Bone marrow (tissue), 2 donors: ENCODE measurements around the gene DAG1.
"Not testable (repeated sequence)": the region's sequence is repeated elsewhere in the genome, so short reads cannot be mapped to it uniquely, and the experiment has no call there.

Experiments
- DNase-seq, 2 donors: peaks; one replicate each; lab custom pipeline; 2025; lab: John Stamatoyannopoulos, UW

The DAG1 gene

DNA sequence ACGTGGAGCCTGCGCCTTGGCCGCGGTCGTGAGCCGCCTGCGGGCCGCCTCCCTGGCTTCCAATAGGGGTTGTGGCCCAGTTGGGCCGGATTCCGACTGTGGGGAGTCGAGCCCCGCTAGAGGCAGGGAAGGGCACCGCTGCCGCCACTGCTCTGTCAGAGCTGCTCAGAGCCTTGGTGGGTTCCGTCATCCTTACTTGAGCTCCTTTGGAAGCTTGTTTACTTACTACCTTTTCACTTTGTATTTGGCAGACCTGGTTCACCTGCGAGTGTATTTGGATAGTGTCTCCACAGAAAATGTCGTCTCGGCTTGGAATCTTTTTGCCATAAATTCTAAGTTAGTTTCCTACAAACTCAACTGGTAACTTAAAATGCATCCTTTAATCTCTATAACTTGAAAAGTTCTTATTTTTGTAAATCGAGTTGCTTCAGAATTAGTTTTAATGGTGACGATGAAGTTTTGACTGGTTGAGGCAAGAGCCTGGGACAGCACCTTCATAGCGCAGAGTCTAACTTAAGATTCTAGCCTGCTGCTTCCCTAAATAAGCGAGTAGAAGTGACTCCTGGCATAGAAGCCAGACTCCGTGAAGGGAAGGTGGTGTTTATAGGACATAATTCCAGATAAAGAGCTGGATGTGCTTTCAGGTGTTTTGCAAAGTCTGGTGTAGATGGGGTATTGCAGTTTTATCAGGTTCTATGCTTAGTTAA is 800 bp downstream of the DAG1 start:
- no peak for DNase-seq

GRCh38 chr3:49471856-49472495 is 1.9 kb downstream of the DAG1 start:
- DNase-seq = no peak

GRCh38 chr3:49476563-49476962 is 6.5 kb downstream of the DAG1 start:
- peak in 1 of 2 donors; percentile 37 for DNase-seq

DNA sequence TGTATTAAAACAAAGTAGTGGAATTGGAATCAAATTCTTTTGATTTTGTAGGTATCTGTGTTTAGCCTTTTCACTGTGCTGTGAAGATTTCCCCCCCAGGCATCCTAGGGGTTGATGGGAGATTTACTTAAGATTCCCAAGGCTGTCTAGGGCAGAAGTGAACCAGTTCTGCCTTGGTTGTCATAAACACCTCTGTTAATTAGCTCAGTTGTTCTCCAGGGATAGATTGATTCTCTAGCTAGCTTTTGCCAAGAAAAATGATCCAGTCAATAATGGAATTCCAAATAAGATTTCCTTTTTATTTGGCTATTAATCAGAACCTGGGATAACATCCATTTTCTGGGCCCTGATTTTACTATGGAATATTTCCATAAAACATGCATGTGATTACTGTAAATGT is 12.7 kb downstream of the DAG1 start:
- DNase-seq = no peak

- DNase-seq = no peak
Observed at GRCh38 chr3:49484471-49484870, 14.4 kb downstream of the DAG1 start.

GRCh38 chr3:49489247-49489646 is 19.2 kb downstream of the DAG1 start:
- no peak for DNase-seq

GRCh38 chr3:49492969-49493368 is 22.9 kb downstream of the DAG1 start:
- no peak for DNase-seq

DNA sequence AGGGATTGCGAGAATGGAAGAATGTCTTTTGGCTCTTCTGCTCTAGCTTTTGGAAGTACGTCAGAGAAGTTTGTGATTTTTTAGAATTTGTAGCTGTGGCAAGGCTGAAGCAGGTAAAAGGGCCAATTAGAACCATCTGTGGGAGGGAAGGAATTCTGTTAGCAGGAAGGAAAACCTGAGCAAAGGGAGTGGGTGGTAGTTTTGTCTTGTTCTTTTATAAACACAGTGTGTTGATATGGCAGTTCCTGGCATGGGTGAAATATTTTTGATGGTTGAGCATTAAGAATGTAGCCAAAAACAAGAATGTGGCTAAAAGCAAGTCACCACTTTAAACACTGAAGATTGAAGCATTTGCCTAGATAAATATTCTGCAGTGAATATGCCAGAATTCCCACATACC is 23.8 kb downstream of the DAG1 start:
- no peak for DNase-seq

DNA sequence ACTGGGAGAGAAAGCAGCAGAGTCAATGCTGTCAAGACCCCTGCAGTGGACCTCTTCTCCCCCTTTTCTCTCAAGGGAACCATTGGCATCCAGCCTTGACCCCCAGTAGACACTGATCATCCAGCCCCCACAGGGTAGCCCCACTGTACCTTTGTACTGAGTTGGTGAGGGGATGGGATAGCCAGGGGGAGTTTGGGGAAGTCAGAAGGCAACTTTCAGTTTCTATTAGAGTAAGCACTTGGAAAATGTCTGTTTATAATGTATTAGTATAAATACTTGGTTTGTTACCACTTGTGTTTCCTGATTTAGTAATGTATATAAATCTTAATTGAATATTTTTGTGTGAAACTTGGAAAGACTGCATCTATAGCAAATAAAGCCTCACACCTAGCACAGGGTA is 25.0 kb downstream of the DAG1 start:
- DNase-seq = peak in 1 of 2 donors; percentile 40

DNA sequence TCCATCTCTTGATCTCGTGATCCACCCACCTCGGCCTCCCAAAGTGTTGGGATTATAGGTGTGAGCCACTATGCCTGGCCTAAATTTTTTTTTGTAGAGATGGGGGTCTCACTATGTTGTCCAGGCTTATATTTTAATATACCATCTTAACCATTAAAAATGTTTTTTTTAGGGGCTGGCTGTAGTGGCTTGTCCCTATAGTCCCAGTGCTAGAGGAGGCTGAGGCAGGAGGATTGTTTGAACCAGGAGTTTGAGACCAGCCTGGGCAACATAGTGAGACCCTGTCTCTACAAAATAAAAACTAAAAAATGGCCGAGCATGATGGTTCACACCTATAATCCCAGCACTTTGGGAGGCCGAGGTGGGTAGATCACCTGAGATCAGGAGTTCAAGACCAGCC is 26.8 kb downstream of the DAG1 start:
- not testable (repeated sequence) for DNase-seq

GRCh38 chr3:49497606-49498005 is 27.5 kb downstream of the DAG1 start:
- DNase-seq = no peak

GRCh38 chr3:49498239-49498638 is 28.2 kb downstream of the DAG1 start:
- no peak for DNase-seq

- DNase-seq = no peak
Observed at GRCh38 chr3:49498648-49499047, 28.6 kb downstream of the DAG1 start.

GRCh38 chr3:49500205-49500731 is 30.2 kb downstream of the DAG1 start:
- no peak for DNase-seq

DNA sequence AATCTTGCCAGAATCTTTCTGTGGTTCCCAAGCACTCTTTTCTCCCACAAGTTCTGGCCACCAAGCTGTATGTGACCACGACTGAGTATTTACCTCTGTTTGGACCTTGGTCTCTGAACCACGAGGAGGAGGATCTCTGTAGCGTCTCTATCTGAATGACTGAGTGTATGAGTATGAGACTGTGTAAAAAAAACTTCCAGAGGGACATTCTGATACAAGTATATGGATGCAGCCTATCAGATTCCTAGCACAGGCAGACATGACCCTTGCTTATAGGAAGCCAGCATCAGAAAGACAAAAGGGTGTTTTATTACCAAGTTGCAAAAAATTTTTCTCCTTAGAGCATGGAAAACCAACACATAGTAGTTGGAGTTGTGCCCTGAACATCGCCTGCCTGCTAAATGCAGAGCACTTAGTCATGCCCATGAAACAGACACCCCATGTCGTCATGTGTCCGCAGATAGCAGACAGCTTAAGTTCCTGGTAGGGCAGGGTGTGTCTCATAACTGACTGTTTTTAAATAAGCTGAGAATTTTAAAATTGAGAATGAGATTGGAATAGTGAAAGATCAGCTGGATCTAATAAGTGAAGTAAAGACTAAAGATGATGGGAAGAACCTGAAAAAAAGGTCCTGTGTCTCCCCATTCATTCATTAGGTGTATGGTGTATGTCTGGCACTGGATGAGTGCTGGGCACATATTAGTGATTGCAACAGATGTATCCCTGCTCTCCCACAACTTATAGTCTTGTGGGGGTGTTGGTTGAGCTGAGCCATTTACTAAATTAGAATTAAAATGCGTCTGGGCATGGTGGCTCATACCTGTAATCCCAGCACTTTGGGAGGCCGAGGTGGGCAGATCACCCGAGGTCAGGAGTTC is 30.9 kb downstream of the DAG1 start:
- DNase-seq = peak; percentile 6 to 22

DNA sequence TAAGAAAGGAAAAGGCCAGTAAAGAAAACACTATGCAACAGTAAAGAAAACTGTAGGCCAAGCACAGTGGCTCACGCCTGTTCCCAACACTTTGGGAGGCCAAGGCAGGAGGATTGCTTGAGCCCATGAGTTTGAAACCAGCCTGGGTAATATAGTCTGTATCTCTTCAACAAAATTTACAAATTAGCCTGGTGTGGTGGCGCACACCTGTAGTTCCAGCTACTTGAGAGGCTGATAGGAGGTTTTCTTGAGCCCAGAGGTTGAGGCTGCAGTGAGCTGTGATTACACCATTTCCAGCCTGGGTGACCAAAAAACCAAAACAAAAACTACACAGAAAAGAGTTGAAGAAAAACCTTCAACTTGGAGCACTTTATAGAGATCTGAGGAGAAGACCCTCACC is 31.8 kb downstream of the DAG1 start:
- DNase-seq = no peak

DNA sequence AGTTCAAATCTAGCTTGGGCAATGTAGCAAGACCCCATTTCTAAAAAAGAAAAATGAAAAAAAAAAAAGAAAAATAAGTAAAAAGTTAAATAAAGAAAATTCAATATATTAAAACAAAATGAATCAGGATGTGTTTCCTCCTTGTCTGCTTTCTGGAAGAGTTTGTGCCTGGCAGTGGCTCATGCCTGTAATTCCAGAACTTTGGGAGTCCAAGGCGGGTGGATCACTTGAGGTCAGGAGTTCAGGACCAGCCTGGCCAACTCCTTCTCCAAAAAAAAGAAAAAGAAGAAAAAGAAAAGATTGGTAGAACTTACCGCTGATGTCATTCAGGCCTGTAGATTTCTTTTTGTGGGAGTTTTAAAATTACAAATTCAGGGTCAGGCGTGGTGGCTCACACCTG is 36.8 kb downstream of the DAG1 start:
- DNase-seq = no peak

- DNase-seq = no peak
Observed at GRCh38 chr3:49509028-49509561, 39.0 kb downstream of the DAG1 start.

GRCh38 chr3:49511639-49512038 is 41.6 kb downstream of the DAG1 start:
- DNase-seq = no peak

GRCh38 chr3:49512781-49513355 is 42.8 kb downstream of the DAG1 start:
- DNase-seq = no peak

- no peak for DNase-seq
Observed at GRCh38 chr3:49513494-49514124, 43.5 kb downstream of the DAG1 start.

GRCh38 chr3:49518016-49518415 is 47.9 kb downstream of the DAG1 start:
- no peak for DNase-seq
